Body of pancreas (tissue), 4 donors: ENCODE results near the gene MRPL22. TPM values are rescaled to one million over a fixed set of nuclear protein-coding genes. Genes with fewer than 3 reads are reported as not detected.
"Not testable (repeated sequence)": the region's sequence is repeated elsewhere in the genome, so short reads cannot be mapped to it uniquely, and the experiment has no call there.

Experiments
- ATAC-seq: fragments of 150-250 bp; one replicate; pipeline ENCODE4 v1.9.1; 2016
- DNase-seq, 4 donors: peaks; one replicate each; pipeline ENCODE4 v3.0.0-alpha.2; 2019
- H3K27ac ChIP-seq, 4 donors: fragments of 200-600 bp; sonication (generic); 1 replicate in 3 of 4; 2 replicates in 1 of 4; pipeline versions ENCODE4 v1.5.1 to v1.6.1; 2016 to 2019; ENCODE audit warnings: mild to moderate bottlenecking in 1 of 4, mixed read lengths in 1 of 4, moderate library complexity in 1 of 4
- H3K27me3 ChIP-seq, 2 donors: fragments of 200-600 bp; sonication (generic); one replicate each; pipeline ENCODE4 v1.6.0; 2016; ENCODE audit warnings: mild to moderate bottlenecking in 1 of 2
- H3K36me3 ChIP-seq, 2 donors: fragments of 200-600 bp; sonication (generic); replicated peaks in 1 of 2; 2 replicates each; pipeline ENCODE4 v1.5.1; 2016; ENCODE audit warnings: low read depth in 2 of 2; ENCODE audit not compliant: insufficient read depth in 1 of 2
- H3K4me1 ChIP-seq: fragments of 200-600 bp; sonication (generic); one replicate; pipeline ENCODE4 v1.6.0; 2016
- H3K4me3 ChIP-seq, 2 donors: fragments of 200-600 bp; sonication (generic); 1 replicate in 1 of 2; 2 replicates in 1 of 2; pipeline ENCODE4 v1.5.1; 2016 to 2019
- H3K9me3 ChIP-seq, 3 donors: fragments of 200-600 bp; sonication (generic); 1 replicate in 2 of 3; 2 replicates in 1 of 3; pipeline ENCODE4 v1.5.1; 2016
- CTCF ChIP-seq, 7 experiments: fragments of 450-650 bp in 4 of 7; fragments of 200-600 bp in 3 of 7; sonication (generic) in 3 of 7; IDR thresholded peaks; one replicate each; pipeline ENCODE4 v1.5.1; 2016 to 2019; ENCODE audit warnings: antibody characterized with exemption in 7 of 7
- POLR2A ChIP-seq, 3 donors: fragments of 450-650 bp; IDR thresholded peaks; one replicate each; pipeline ENCODE4 v1.6.1; 2016; ENCODE audit warnings: antibody characterized with exemption in 3 of 3, mild to moderate bottlenecking in 2 of 3
- WGBS, 2 donors: methylation state at CpG; one replicate each; pipeline ENCODE4 v1.1.5; 2017; 5-methylcytosine and 5-hydroxymethylcytosine counted together
- intact Hi-C: fragments of 100-400 bp; cut with DNase I; formaldehyde crosslinking; loops from one replicate; pipeline ENCODE4 v1.15.1; 2023
- total RNA-seq, 2 donors: library from RNA; depleted of rRNA; stranded (reverse); fragments of >200 nt; gene quantifications; one replicate each; pipeline ENCODE4 v1.1.0, GENCODE V29; 2016

MRPL22 gene
- total RNA-seq, 2 donors from 2014 or later, result 3.9 to 18.5 TPM

- Histone ChIP-seq H3K27ac (no peak overlapping the region), H3K9me3 (no peaks in the 10 kb centered on the region), H3K36me3 (no peaks in the 10 kb centered on the region), H3K4me1 (no peaks in the 10 kb centered on the region), H3K27me3 (no peaks in the 10 kb centered on the region), H3K4me3 (no peak overlapping the region)
- ATAC-seq (no peak), DNase-seq (no peak)
- intact Hi-C loops, result no loop called here
- 71 to 73% methylated on average over 4 of the region's 4 CpGs for WGBS, 2 donors
- TF ChIP-seq POLR2A (IDR thresholded peaks at IDR 0.05) (no peak), CTCF (IDR thresholded peaks at IDR 0.05) (no peak)
Measured at GRCh38 chr5:155001523-155001922, 60.6 kb downstream of the MRPL22 start.

DNA sequence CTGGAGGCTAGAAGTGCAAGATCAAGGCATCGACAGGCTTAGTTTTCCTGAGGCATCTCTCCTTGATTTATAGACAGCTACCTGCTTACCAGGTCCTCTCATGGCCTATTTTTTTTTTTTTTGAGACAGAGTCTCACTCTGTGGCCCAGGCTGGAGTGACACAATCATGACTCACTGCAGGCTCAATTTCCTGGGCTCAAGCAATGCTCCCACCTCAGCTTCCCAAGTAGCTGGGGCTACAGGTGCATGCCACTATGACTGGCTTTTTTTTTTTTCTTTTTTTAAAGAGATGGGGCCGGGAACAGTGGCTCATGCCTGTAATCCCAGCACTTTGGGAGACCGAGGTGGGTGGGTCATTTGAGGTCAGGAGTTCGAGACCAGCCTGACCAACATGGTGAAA, 61.8 kb downstream of the MRPL22 start:
- H3K9me3 ChIP-seq, H3K36me3 ChIP-seq, intact Hi-C loops, ATAC-seq, H3K27ac ChIP-seq, H3K4me1 ChIP-seq, DNase-seq, H3K27me3 ChIP-seq, H3K4me3 ChIP-seq: not testable (repeated sequence)
- 72 to 83% methylated on average over 4 of the region's 4 CpGs for WGBS, 2 donors

DNA sequence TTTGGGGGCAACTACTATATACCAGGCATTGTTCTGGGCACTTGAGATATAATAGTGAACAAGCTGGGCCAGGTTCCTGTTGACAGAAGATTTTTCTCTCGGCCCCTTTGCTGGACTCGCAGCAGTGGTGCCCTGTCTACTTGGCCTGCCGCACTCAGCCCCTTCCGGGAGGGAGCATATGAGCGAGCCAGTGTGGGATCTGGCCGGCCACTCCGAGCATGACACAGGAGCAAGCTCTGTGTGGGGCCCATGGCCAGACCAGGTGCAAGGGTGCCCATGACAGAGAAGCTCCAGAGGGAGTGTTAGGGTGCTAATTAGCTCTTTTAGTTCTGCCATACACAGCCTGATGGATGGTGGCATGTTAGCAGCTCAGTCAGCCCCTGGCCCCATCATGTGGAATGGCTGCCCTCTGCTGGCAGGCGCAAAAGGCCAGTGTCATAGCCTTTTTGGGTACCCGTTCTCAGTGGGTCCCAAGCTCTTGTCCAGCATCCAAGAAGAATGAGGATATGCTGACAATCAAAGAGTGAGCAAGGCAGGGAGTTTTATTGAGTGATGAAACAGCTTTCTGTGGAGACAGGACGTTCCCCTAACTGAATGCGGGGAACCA, 63.4 kb downstream of the MRPL22 start:
- 77 to 82% methylated on average over 6 to 11 of the region's 11 CpGs for WGBS, 2 donors
- peak in 3 of 4 donors; percentile 6 to 17 (median 12) for DNase-seq
- TF ChIP-seq CTCF (IDR thresholded peaks at IDR 0.05), result peak in 5 of 7 experiments; percentile 6 to 27 (median 12)
- TF ChIP-seq POLR2A (IDR thresholded peaks at IDR 0.05), result no peak

GRCh38 chr5:155006265-155006664, 65.4 kb downstream of the MRPL22 start:
- H3K4me1 ChIP-seq, H3K36me3 ChIP-seq, H3K9me3 ChIP-seq, ATAC-seq, DNase-seq, intact Hi-C loops, H3K4me3 ChIP-seq, H3K27ac ChIP-seq, H3K27me3 ChIP-seq: not testable (repeated sequence)
- 55 to 59% methylated on average over 1 of the region's 1 CpG for WGBS, 2 donors

More for the DNA sequence above, 63.4 kb downstream of the MRPL22 start:
- intact Hi-C loops, result no loop called here
- H3K4me3 ChIP-seq, result no peak overlapping the region
- H3K9me3 ChIP-seq, result no peaks in the 10 kb centered on the region
- H3K4me1 ChIP-seq, result no peaks in the 10 kb centered on the region
- H3K36me3 ChIP-seq, result no peaks in the 10 kb centered on the region
- no peaks in the 10 kb centered on the region for H3K27me3 ChIP-seq
- no peak overlapping the region for H3K27ac ChIP-seq
- ATAC-seq, result no peak

- 82 to 85% methylated on average over 3 of the region's 3 CpGs for WGBS, 2 donors
- intact Hi-C loops, result no loop called here
Measured at GRCh38 chr5:155008669-155009068, 67.8 kb downstream of the MRPL22 start.

More at GRCh38 chr5:155008669-155009068, 67.8 kb downstream of the MRPL22 start:
- Histone ChIP-seq H3K9me3 (no peaks in the 10 kb centered on the region), H3K4me3 (no peak overlapping the region), H3K27me3 (no peaks in the 10 kb centered on the region), H3K4me1 (no peaks in the 10 kb centered on the region), H3K27ac (no peak overlapping the region), H3K36me3 (no peaks in the 10 kb centered on the region)
- DNase-seq, result no peak
- no peak for TF ChIP-seq POLR2A (IDR thresholded peaks at IDR 0.05)
- TF ChIP-seq CTCF (IDR thresholded peaks at IDR 0.05), result no peak
- no peak for ATAC-seq
